Stimulated activated CD4-positive, alpha-beta T cell treated with anti-CD3 and anti-CD28 coated beads, Interleukin-12 subunit alpha, Interleukin-12 subunit beta, amount 100 ng/mL, for 48 hours (primary cell): ENCODE measurements around the gene SMPDL3A.

Experiments
- DNase-seq, 3 donors: peaks; one replicate each; pipeline ENCODE4 v3.0.0-alpha.2; 2020; ENCODE audit warnings: low read depth in 2 of 3, low spot score in 1 of 3

The SMPDL3A gene

GRCh38 chr6:122775975-122776374, 13.1 kb upstream of the SMPDL3A start:
- no peak for DNase-seq

DNA sequence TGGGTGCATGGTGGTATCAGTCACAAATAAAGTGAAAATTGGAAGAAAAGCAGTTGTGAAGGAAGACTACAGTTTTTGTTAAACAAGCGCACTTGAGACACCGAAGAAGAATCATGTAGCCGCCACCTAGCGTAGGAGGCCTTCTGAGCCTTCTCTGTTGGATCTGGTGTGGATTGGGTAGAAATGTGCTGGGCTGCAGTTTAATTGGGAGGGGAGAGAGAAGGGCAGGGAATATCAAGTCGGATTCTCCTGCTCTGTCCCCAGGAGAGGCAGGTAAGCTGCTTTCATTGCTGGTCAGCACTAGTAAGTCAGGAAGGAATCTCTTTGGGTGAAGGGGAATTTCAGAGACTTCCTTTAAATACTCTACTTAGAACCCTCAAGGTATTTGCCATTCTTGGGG, 10.8 kb upstream of the SMPDL3A start:
- DNase-seq: no peak

DNA sequence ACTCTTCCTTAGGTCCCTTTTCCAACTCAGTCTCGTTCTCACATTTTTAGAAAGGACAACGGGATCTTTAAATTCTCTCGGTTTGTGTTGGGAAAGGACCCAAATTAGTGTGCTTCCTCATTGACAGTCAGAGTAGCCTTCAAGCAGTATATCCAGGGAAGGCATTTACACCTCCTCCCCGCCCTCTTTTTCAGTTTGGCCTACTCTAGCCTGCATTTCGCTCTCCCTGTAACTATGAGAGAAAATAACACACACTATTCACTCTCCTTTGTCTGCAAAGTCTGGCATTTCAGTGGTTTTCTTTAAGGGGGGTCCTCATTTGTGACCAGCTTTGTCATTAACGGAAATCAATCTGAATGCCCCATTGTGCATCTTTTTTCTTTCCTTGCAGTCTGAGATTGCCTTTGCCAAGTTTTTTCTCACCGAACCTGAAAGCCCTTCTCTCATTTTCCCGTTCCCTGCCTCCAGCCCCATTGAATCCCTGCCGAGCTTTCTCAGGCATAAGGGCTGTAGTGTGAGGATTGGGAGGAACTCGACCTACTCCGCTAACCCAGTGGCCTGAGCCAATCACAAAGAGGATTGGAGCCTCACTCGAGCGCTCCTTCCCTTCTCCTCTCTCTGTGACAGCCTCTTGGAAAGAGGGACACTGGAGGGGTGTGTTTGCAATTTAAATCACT, 9.9 kb upstream of the SMPDL3A start:
- DNase-seq: no peak

DNA sequence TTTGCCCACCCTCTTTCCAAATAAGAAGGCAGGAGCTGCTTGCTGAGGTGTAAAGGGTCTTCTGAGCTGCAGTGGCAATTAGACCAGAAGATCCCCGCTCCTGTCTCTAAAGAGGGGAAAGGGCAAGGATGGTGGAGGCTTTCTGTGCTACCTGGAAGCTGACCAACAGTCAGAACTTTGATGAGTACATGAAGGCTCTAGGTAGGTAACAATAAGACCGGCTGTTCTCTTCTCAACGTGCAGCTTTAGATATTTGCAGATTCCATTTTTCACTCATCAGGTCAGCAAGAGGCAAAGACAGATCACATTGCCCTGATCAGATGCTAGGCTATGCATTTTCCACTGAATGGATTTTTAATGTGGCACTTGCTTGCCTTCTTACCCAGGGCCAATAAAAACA, 9.4 kb upstream of the SMPDL3A start, which contains the start of gene FABP7:
FABP7 (plus strand) TSS at position 50 of the 400 bp plus-strand sequence; CDS start at position 129, 79 bp downstream.
- DNase-seq: no peak

GRCh38 chr6:122780114-122780513, 8.9 kb upstream of the SMPDL3A start:
- DNase-seq: no peak

- DNase-seq: no peak
Measured at GRCh38 chr6:122781716-122782115, 7.3 kb upstream of the SMPDL3A start.

- DNase-seq: no peak
Measured at GRCh38 chr6:122783401-122783800, 5.7 kb upstream of the SMPDL3A start.

DNA sequence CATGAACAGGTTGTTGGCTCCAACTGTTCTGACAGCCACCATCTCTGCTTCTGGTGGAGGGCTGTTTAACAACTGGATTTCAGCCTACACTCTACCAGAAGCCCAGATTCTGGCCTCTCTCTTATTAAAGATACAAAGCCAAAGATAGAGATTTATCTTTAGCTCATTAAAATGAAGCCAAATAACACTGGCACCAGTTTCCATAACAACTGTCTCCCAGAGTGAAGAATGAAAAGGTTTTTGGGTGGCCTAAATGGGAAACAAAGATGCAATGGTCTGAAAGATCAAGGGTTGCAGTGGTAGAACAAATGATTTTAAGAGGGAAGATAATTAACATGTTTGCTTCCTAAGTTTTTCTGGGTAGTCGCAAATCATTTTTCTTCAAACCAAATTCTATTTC, 3.2 kb upstream of the SMPDL3A start:
- no peak for DNase-seq

- DNase-seq: no peak
Measured at GRCh38 chr6:122787721-122788120, 1.3 kb upstream of the SMPDL3A start.

DNA sequence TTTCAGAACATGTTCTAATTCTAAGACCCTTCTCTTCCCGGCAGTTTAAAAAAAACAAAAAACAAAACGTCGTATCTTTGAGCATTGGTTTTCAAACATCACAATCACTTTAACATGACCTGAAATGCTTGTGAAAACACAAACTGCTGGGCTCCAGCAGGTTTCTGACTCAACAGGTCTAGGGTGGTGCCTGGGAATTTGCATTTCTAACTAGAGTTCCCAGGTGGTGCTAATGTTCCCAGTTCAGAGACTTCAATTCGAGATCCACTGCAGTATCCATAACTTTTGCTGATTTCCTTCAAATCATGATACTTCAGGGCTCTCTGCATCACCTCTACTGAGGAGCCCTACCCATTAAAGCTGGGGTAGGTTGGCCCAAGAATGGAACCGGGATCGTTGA, 850 bp upstream of the SMPDL3A start:
- no peak for DNase-seq

GRCh38 chr6:122788663-122789181, 336 bp upstream of the SMPDL3A start:
- no peak for DNase-seq

GRCh38 chr6:122790028-122790422, 967 bp downstream of the SMPDL3A start:
- no peak for DNase-seq

GRCh38 chr6:122790423-122791309, 1.6 kb downstream of the SMPDL3A start:
- no peak for DNase-seq

- DNase-seq: no peak
Measured at GRCh38 chr6:122791310-122791679, 2.2 kb downstream of the SMPDL3A start.

DNA sequence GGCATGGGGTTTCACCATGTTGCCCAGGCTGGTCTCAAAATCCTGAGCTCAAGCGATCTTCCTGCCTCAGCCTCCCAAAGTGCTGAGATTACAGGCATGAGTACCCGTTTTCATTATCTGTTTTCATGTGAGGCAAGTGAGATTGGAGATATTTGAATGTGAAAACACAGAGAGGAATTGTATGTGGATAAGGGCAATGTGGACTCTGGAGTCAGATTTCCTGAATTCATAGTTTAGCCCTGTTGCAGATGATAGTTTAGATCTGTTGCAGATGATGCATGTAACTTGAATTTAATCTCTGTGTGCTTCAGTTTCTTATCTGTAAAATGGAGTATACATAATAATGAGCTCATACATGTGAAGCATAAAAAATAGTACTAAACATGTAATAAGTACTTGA, 3.7 kb downstream of the SMPDL3A start:
- DNase-seq: no peak

DNA sequence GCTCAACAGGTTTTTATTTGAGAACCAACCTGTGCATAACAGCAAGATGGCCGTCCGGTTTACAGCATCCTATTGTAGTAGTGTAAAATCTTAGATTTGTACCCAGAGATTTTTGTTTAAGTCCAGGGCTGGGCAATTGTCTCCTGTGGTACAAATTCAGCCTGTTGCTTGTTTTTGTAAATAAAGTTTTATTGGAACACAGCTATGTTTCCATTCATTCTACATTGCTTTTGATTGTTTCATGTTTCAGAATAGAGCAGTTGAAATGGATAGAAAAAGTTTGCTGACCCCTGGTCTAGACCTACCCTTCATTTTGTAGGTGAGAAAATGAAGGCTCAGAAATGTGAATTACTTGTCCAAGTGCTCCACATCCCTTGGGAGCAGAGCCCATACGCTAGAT, 8.5 kb downstream of the SMPDL3A start:
- no peak for DNase-seq

DNA sequence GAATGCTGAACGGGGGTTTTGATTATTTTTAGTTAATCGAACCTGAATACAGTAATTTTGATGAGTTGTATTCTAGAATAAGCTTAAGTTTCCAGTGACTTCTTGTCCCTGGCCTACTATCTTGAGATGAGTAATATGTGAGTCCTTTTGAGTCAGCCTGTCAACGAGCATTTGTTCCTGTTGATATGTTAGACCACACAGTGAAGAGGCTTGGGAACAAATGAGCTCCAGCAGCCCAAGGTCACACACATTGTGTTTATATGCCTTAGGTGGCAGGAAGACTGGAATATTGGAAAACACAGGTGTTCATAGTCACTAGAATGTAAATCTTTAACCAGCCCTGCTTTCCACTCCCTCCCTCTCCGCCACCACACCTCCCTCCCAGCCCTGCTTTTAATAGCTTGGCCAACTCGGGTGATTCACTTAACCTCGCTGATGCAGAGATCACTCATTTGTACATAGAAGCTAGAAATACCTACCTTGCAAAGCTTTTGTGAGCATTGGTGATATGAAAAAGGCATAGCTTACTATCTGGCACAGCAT, 9.1 kb downstream of the SMPDL3A start:
- no peak for DNase-seq

DNA sequence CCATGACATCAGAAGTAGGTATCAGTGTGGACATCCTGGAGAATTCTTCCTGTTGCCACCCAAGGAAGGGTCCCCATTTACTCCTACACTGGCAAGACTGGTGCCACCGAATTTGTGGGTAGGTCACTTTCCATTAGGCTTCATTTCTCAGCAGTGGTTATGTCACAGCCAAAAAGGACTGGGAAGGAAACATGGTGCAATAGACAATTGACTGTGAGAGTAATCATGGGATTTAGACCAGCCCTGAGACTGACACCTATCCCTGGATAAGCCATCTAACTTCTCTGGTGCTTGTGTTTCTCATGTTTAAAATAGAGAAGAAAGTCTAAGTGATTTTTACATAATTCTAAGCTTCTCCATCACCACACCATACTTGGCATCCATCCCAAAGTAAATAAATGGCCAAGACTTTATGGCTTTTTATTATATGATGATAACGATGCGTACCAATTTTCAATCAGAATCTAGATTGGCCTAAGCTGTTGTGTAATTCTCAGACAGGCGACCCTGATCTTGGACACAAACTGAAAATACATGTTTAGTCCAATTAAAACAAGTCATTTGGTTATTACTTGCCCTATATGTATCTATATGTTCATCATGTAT, 10.2 kb downstream of the SMPDL3A start:
- DNase-seq: no peak

GRCh38 chr6:122799916-122800686, 11.0 kb downstream of the SMPDL3A start:
- no peak for DNase-seq

- DNase-seq: no peak
Measured at GRCh38 chr6:122800906-122801305, 11.8 kb downstream of the SMPDL3A start.

DNA sequence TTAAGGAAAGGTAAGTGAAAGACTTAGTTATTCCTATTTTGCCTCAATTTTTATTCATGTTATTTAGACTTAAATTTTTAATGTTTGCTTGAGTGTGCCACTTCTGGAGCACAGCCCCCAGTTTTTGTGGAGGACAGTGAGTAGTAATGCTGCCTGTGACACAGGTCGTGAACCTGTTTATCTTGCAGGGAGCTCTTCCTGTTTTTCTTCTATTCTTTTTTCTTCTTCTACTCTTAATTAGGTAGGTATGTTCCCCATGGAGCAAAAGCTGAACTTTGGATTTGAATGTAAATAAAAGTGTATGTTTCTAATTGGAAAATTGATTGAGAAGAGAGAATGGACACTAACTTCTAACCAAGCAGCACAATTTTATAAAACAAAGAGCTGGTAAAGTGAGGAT, 12.3 kb downstream of the SMPDL3A start:
- DNase-seq: no peak
